SK-N-SH (cell line): Measurements from ENCODE around the gene ZNF107. TPM values are rescaled to one million over a fixed set of nuclear protein-coding genes. Genes with fewer than 3 reads are reported as not detected.

Experiments
- CTCF ChIA-PET: fragments of 300-600, 350-600 bp; formaldehyde crosslinking; extraction: SDS; loops from one replicate; lab custom pipeline; 2021; lab: Yijun Ruan, JAX
- POLR2A ChIA-PET: fragments of 350-600 bp; sonication (Branson Sonifier 250); formaldehyde crosslinking; extraction: SDS; loops from one replicate; lab custom pipeline; 2020; ENCODE audit warnings: antibody characterized with exemption, inconsistent platforms; lab: Yijun Ruan, JAX
- DNase-seq: peaks from one replicate; pipeline ENCODE4 v3.0.0; 2012
- H2AFZ ChIP-seq: fragments of 200-600 bp; sonication (generic); 2 replicates; pipeline ENCODE4 v1.8.1; 2016; ENCODE audit warnings: antibody characterized with exemption, mild to moderate bottlenecking, low read depth
- H3F3A ChIP-seq: fragments of 200-600 bp; sonication (generic); replicated peaks from 2 replicates; pipeline ENCODE3; 2016; ENCODE audit warnings: antibody characterized with exemption, mild to moderate bottlenecking; ENCODE audit not compliant: insufficient read depth
- H3K27ac ChIP-seq, 2 experiments: fragments of 200-500 bp in 1 of 2; fragments of 200-600 bp in 1 of 2; sonication (Bioruptor generic) in 1 of 2; sonication (generic), shearing (Covaris generic) in 1 of 2; 2 replicates each; pipeline versions ENCODE4 v1.5.1 to v1.6.1; 2014 to 2016; ENCODE audit warnings: low read depth in 2 of 2, inconsistent platforms in 1 of 2, low read length in 1 of 2, mild to moderate bottlenecking in 1 of 2, mixed read lengths in 1 of 2
- H3K27me3 ChIP-seq: fragments of 200-600 bp; sonication (generic), shearing (Covaris generic); 2 replicates; pipeline ENCODE4 v1.6.1; 2016; ENCODE audit warnings: mixed run types; ENCODE audit not compliant: insufficient read depth
- H3K36me3 ChIP-seq, 2 experiments: fragments of 200-500 bp in 1 of 2; fragments of 200-600 bp in 1 of 2; sonication (Bioruptor generic) in 1 of 2; sonication (generic) in 1 of 2; replicated peaks in 1 of 2; 2 replicates each; pipeline versions ENCODE3 to v1.5.1; 2014 to 2016; ENCODE audit warnings: low read length in 1 of 2, mild to moderate bottlenecking in 1 of 2; ENCODE audit not compliant: insufficient read depth in 2 of 2, control insufficient read depth in 1 of 2
- H3K4me1 ChIP-seq, 2 experiments: fragments of 200-500 bp in 1 of 2; fragments of 200-600 bp in 1 of 2; sonication (Bioruptor generic) in 1 of 2; sonication (generic), shearing (Covaris generic) in 1 of 2; 2 replicates each; pipeline versions ENCODE4 v1.5.1 to v1.6.1; 2014 to 2016; ENCODE audit warnings: low read depth in 1 of 2, low read length in 1 of 2, mixed run types in 1 of 2; ENCODE audit not compliant: insufficient read depth in 2 of 2, control insufficient read depth in 1 of 2
- H3K4me2 ChIP-seq: fragments of 200-600 bp; sonication (generic), shearing (Covaris generic); 2 replicates; pipeline ENCODE4 v1.6.1; 2017; ENCODE audit warnings: mixed run types
- H3K4me3 ChIP-seq, 2 experiments: fragments of 200-500 bp in 1 of 2; fragments of 200-600 bp in 1 of 2; sonication (Bioruptor generic) in 1 of 2; sonication (generic), shearing (Covaris generic) in 1 of 2; 2 replicates each; pipeline versions ENCODE4 v1.5.1 to v1.8.1; 2014 to 2016; ENCODE audit warnings: low read depth in 2 of 2, inconsistent platforms in 1 of 2, low read length in 1 of 2, mild to moderate bottlenecking in 1 of 2, mixed read lengths in 1 of 2, moderate library complexity in 1 of 2
- H3K79me2 ChIP-seq: fragments of 200-600 bp; sonication (generic); 2 replicates; pipeline ENCODE4 v1.8.1; 2017; ENCODE audit warnings: mild to moderate bottlenecking; ENCODE audit not compliant: insufficient read depth
- H3K9ac ChIP-seq: fragments of 200-600 bp; sonication (generic); 2 replicates; pipeline ENCODE4 v1.6.1; 2017; ENCODE audit warnings: mixed run types
- H3K9me2 ChIP-seq: fragments of 200-600 bp; sonication (generic); 2 replicates; pipeline ENCODE4 v1.6.1; 2017; ENCODE audit warnings: mixed run types
- H3K9me3 ChIP-seq: fragments of 200-600 bp; sonication (generic); 2 replicates; pipeline ENCODE4 v1.6.1; 2017; ENCODE audit warnings: mixed run types, mild to moderate bottlenecking, moderate library complexity
- H4K20me1 ChIP-seq: fragments of 200-600 bp; sonication (generic); 2 replicates; pipeline ENCODE4 v1.6.1; 2017; ENCODE audit warnings: mild to moderate bottlenecking, mixed run types; ENCODE audit not compliant: insufficient read depth
- CHD2 ChIP-seq: fragments of 150-350 bp; IDR thresholded peaks from 2 replicates; pipeline ENCODE4 v1.6.1; 2018; ENCODE audit warnings: low read length; ENCODE audit not compliant: partially characterized antibody
- EP300 ChIP-seq, 2 experiments: IDR thresholded peaks; 2 replicates each; pipeline versions ENCODE4 v1.4.0 to v1.6.1; 2012; ENCODE audit warnings: borderline replicate concordance in 1 of 2, low read depth in 1 of 2, low read length in 1 of 2
- EZH2phosphoT487 ChIP-seq: fragments of 200-600 bp; sonication (generic); IDR thresholded peaks from 2 replicates; pipeline ENCODE4 v1.6.1; 2017; ENCODE audit warnings: low read depth, mixed run types, mild to moderate bottlenecking, antibody characterized with exemption, moderate library complexity, borderline replicate concordance
- FOXJ3 ChIP-seq: sonication (generic); formaldehyde crosslinking; IDR thresholded peaks from 2 replicates; pipeline ENCODE4 v1.5.1; 2020; ENCODE audit warnings: mild to moderate bottlenecking, missing genetic modification reagents
- GABPA ChIP-seq: IDR thresholded peaks from 2 replicates; pipeline ENCODE4 v1.4.0; 2012; ENCODE audit warnings: low read depth, mild to moderate bottlenecking
- IRF3 ChIP-seq: fragments of 150-350 bp; IDR thresholded peaks from 2 replicates; pipeline ENCODE4 v1.6.1; 2016; ENCODE audit warnings: mild to moderate bottlenecking, low read depth, low read length
- MEF2A ChIP-seq: IDR thresholded peaks from 2 replicates; pipeline ENCODE4 v1.4.0; 2012; ENCODE audit warnings: low read depth, borderline replicate concordance
- NRF1 ChIP-seq: IDR thresholded peaks from 2 replicates; pipeline ENCODE4 v1.6.1; 2012; ENCODE audit warnings: low read depth, mild to moderate bottlenecking, low read length
- POLR2AphosphoS5 ChIP-seq: IDR thresholded peaks from 2 replicates; pipeline ENCODE4 v1.6.1; 2012; ENCODE audit warnings: low read depth, low read length
- RAD21 ChIP-seq: IDR thresholded peaks from 2 replicates; pipeline ENCODE4 v1.6.1; 2012; ENCODE audit warnings: mild to moderate bottlenecking, low read length
- RFX5 ChIP-seq: IDR thresholded peaks from 2 replicates; pipeline ENCODE4 v1.6.1; 2012; ENCODE audit warnings: mild to moderate bottlenecking, improper control_type of control experiment, low read length
- RXRA ChIP-seq: IDR thresholded peaks from 2 replicates; pipeline ENCODE4 v1.4.0; 2012; ENCODE audit warnings: low read depth, mild to moderate bottlenecking, borderline replicate concordance
- SMC3 ChIP-seq: IDR thresholded peaks from 2 replicates; pipeline ENCODE4 v1.6.1; 2012; ENCODE audit warnings: low read depth, low read length, improper control_type of control experiment
- TAF1 ChIP-seq: IDR thresholded peaks from 2 replicates; pipeline ENCODE4 v1.6.1; 2012; ENCODE audit warnings: low read depth, mild to moderate bottlenecking, low read length, moderate library complexity, borderline replicate concordance
- TCF12 ChIP-seq: IDR thresholded peaks from 2 replicates; pipeline ENCODE4 v1.4.0; 2012
- TEAD4 ChIP-seq: IDR thresholded peaks from 2 replicates; pipeline ENCODE4 v1.4.0; 2012; ENCODE audit warnings: mild to moderate bottlenecking, borderline replicate concordance; ENCODE audit not compliant: insufficient read depth
- YY1 ChIP-seq: IDR thresholded peaks from 2 replicates; pipeline ENCODE4 v1.4.0; 2012; ENCODE audit warnings: low read depth, mild to moderate bottlenecking
- WGBS: methylation state at CpG from one replicate; pipeline ENCODE4 v1.1.6; 2017; ENCODE audit warnings: low lambda C conversion rate; 5-methylcytosine and 5-hydroxymethylcytosine counted together
- polyA plus RNA-seq, 3 experiments: library from polyadenylated mRNA; depleted of rRNA; stranded (reverse); fragments of >200 nt; gene quantifications; 2 replicates each; pipeline ENCODE4 v1.2.3, GENCODE V29; 2012
- TF ChIP-seq, protein P1 (sequence below): IDR thresholded peaks from 2 replicates; pipeline ENCODE4 v1.4.0; 2012; ENCODE audit warnings: low read depth, borderline replicate concordance
- TF ChIP-seq, protein P2 (sequence below): IDR thresholded peaks from 2 replicates; pipeline ENCODE4 v1.4.0; 2012; ENCODE audit warnings: low read depth, borderline replicate concordance

ZNF107 gene
- polyA plus RNA-seq, 1 of the 3 experiments (the other 2 are of a cell fraction): 2.0 TPM

- WGBS: 9% methylated on average over 2 of the region's 2 CpGs
- Histone ChIP-seq H3K9me2 (no peaks in the 10 kb centered on the region), H3K9ac (no peak overlapping the region), H3K4me2 (no peak overlapping the region), H3K4me1 (no peaks in the 10 kb centered on the region), H3K79me2 (no peaks in the 10 kb centered on the region), H4K20me1 (no peaks in the 10 kb centered on the region)
- ChIA-PET CTCF (interaction anchor here (0.9 to 1.3 kb wide), 2 partner anchors 9 to 451 kb away, joined by 3 read pairs; no protein-coding TSS in a partner anchor), POLR2A (no interaction called here)
- no peak for TF ChIP-seq POLR2AphosphoS5
- TF ChIP-seq, protein P1, sequence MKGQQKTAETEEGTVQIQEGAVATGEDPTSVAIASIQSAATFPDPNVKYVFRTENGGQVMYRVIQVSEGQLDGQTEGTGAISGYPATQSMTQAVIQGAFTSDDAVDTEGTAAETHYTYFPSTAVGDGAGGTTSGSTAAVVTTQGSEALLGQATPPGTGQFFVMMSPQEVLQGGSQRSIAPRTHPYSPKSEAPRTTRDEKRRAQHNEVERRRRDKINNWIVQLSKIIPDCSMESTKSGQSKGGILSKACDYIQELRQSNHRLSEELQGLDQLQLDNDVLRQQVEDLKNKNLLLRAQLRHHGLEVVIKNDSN: no peak
- no peak for TF ChIP-seq TEAD4
- TF ChIP-seq YY1: no peak
- no peak for TF ChIP-seq FOXJ3
- TF ChIP-seq EP300 (IDR thresholded peaks at IDR 0.05; ENCODE audit: borderline replicate concordance in 1 of 2, low read depth in 1 of 2, low read length in 1 of 2): no peak
- TF ChIP-seq IRF3: no peak
- no peak for TF ChIP-seq EZH2phosphoT487
- TF ChIP-seq, protein P2, sequence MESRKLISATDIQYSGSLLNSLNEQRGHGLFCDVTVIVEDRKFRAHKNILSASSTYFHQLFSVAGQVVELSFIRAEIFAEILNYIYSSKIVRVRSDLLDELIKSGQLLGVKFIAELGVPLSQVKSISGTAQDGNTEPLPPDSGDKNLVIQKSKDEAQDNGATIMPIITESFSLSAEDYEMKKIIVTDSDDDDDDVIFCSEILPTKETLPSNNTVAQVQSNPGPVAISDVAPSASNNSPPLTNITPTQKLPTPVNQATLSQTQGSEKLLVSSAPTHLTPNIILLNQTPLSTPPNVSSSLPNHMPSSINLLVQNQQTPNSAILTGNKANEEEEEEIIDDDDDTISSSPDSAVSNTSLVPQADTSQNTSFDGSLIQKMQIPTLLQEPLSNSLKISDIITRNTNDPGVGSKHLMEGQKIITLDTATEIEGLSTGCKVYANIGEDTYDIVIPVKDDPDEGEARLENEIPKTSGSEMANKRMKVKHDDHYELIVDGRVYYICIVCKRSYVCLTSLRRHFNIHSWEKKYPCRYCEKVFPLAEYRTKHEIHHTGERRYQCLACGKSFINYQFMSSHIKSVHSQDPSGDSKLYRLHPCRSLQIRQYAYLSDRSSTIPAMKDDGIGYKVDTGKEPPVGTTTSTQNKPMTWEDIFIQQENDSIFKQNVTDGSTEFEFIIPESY: no peak
- no peak for TF ChIP-seq NRF1
- TF ChIP-seq RAD21: no peak
- TF ChIP-seq CHD2: no peak
- TF ChIP-seq GABPA: no peak
- no peak for TF ChIP-seq TAF1
- no peak for TF ChIP-seq SMC3
- TF ChIP-seq MEF2A: no peak
- TF ChIP-seq RFX5: no peak
- no peak for TF ChIP-seq TCF12
- TF ChIP-seq RXRA: no peak
- TF ChIP-seq, all 33 proteins: peak for 0
- Histone ChIP-seq H3K27ac (no peak overlapping the region), H3K4me3 (no peak overlapping the region), H3K9me3 (no peaks in the 10 kb centered on the region), H3K36me3 (no peaks in the 10 kb centered on the region), H3F3A (no peaks in the 10 kb centered on the region), H3K27me3 (no peaks in the 10 kb centered on the region), H2AFZ (no peak overlapping the region)
- DNase-seq: no peak
Measured at GRCh38 chr7:64634406-64635062, 31.4 kb upstream of the ZNF107 start.
